ENCODE measurements around the gene ITGB3.

The ITGB3 gene

GRCh38 chr17:47218896-47219430, 34.7 kb upstream of the ITGB3 start:
- no peak overlapping the region for H3K4me3 ChIP-seq (ENCODE audit: low read depth, low read length)
- no peak for DNase-seq (ENCODE audit: low read depth)
- no peak for TF ChIP-seq CTCF (IDR thresholded peaks at IDR 0.05; ENCODE audit: low read depth, low read length, missing control alignments)

DNA sequence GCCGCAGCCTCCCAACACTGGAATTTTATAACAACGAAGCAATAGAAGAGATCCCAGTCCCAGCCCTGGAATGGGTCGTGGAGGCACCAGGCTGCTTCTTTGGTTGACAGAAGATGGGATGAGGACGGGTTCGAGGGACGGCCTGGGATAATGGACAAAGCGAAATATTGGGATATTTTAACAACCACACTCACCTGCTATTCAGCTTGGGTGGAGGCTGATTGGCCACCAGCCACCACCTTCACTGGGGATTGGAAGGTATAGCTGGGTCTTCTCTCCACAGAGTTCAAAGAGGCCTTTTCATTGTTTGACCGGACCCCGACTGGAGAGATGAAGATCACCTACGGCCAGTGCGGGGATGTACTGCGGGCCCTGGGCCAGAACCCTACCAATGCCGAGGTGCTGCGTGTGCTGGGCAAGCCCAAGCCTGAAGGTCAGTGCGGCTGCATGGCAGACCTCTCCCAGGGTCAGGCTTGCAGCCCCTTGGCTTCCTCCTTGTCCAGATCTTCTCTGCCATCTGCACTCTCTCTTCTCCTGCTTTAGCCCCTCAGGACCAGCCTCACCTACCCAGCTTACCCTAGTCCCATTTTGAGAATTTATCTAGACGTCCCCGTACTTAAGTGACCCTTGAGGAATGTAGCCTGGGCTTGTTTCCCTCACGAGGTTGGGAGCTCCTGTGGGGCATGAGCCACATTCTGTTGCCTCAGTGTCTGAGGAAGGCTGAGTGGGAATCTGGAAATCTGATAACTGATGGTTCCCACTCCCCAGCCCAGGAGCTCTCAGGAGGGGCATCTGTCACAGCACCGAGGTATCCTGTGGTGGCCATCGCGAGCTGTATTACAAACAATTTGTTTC, 33.8 kb upstream of the ITGB3 start:
- TF ChIP-seq CTCF (IDR thresholded peaks at IDR 0.05; ENCODE audit: low read depth, low read length, missing control alignments): no peak
- no peak for DNase-seq (ENCODE audit: low read depth)
- no peak overlapping the region for H3K4me3 ChIP-seq (ENCODE audit: low read depth, low read length)

- H3K4me3 ChIP-seq (ENCODE audit: low read depth, low read length): no peak overlapping the region
- no peak for TF ChIP-seq CTCF (IDR thresholded peaks at IDR 0.05; ENCODE audit: low read depth, low read length, missing control alignments)
- DNase-seq (ENCODE audit: low read depth): no peak
These were observed 33.1 kb upstream of the ITGB3 start for GRCh38 chr17:47220531-47220999.

DNA sequence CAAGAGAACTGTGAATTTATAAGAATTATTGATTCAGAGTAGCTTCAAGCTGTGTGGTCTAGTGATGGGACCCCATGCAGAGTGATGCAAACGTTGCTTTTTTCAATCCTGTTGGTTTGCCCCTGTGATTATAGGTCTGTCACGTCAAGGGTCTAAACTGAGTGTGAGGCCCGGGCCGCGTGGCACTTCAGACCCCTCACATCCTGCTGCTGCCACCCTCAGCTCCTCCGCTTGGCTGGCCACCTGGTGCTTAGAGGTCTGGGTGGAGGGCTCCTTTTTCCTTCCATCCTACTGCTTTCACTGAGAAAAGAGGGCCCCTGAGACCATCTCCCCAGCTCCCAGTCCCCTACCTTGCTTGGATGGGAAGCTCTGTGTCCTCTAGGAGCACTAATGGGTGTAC, 32.5 kb upstream of the ITGB3 start:
- no peak overlapping the region for H3K4me3 ChIP-seq (ENCODE audit: low read depth, low read length)
- DNase-seq (ENCODE audit: low read depth): no peak

GRCh38 chr17:47222047-47222446, 31.6 kb upstream of the ITGB3 start:
- TF ChIP-seq CTCF (IDR thresholded peaks at IDR 0.05; ENCODE audit: low read depth, low read length, missing control alignments): no peak
- no peak for DNase-seq (ENCODE audit: low read depth)

More for the DNA sequence above, 32.5 kb upstream of the ITGB3 start:
- TF ChIP-seq CTCF (IDR thresholded peaks at IDR 0.05; ENCODE audit: low read depth, low read length, missing control alignments): no peak

GRCh38 chr17:47223007-47223406, 30.6 kb upstream of the ITGB3 start:
- DNase-seq (ENCODE audit: low read depth): no peak
- no peak for TF ChIP-seq CTCF (IDR thresholded peaks at IDR 0.05; ENCODE audit: low read depth, low read length, missing control alignments)
- H3K4me3 ChIP-seq (ENCODE audit: low read depth, low read length): no peak overlapping the region

More at GRCh38 chr17:47222047-47222446, 31.6 kb upstream of the ITGB3 start:
- H3K4me3 ChIP-seq (ENCODE audit: low read depth, low read length): no peak overlapping the region

Data from GM12864 (cell line).